HepG2 (cell line): ENCODE measurements around the gene FANCG. TPM values are rescaled to one million over a fixed set of nuclear protein-coding genes. Genes with fewer than 3 reads are reported as not detected.

ENCODE experiments used
- CHCHD3 ChIP-seq: sonication (generic); formaldehyde crosslinking; IDR thresholded peaks from 2 replicates; pipeline ENCODE4 v1.8.0; 2022; ENCODE audit warnings: mild to moderate bottlenecking, missing genetic modification reagents, moderate library complexity
- FOXP1 ChIP-seq, 2 experiments: fragments of 450-650 bp in 1 of 2; IDR thresholded peaks; 2 replicates each; pipeline ENCODE4 v1.6.1; 2017 to 2018; ENCODE audit warnings: antibody characterized with exemption in 1 of 2
- NR2C2 ChIP-seq: sonication (generic); formaldehyde crosslinking; IDR thresholded peaks from 2 replicates; pipeline ENCODE4 v1.4.0; 2020; ENCODE audit warnings: missing genetic modification reagents, mild to moderate bottlenecking, moderate library complexity, borderline replicate concordance
- RBM39 ChIP-seq: fragments of 200-400 bp; formaldehyde crosslinking; IDR thresholded peaks from one replicate; pipeline ENCODE4 v1.6.1; 2018; ENCODE audit warnings: antibody characterized with exemption, mild to moderate bottlenecking, low read depth, low read length; ENCODE audit not compliant: poor library complexity, severe bottlenecking
- SMAD9 ChIP-seq: sonication (generic); formaldehyde crosslinking; IDR thresholded peaks from 2 replicates; pipeline ENCODE4 v1.5.1; 2020; ENCODE audit warnings: mild to moderate bottlenecking, missing genetic modification reagents
- SMARCC2 ChIP-seq: fragments of 450-650 bp; IDR thresholded peaks from 2 replicates; pipeline ENCODE4 v1.6.1; 2017; ENCODE audit warnings: antibody characterized with exemption, mild to moderate bottlenecking
- ZNF430 ChIP-seq: sonication (generic); formaldehyde crosslinking; IDR thresholded peaks from 2 replicates; pipeline ENCODE4 v1.9.0; 2021; ENCODE audit warnings: mild to moderate bottlenecking, missing genetic modification reagents
- ZNF547 ChIP-seq: sonication (generic); formaldehyde crosslinking; IDR thresholded peaks from 2 replicates; pipeline ENCODE4 v1.5.1; 2020; ENCODE audit warnings: mild to moderate bottlenecking, missing genetic modification reagents
- ZNF605 ChIP-seq: sonication (generic); formaldehyde crosslinking; IDR thresholded peaks from 2 replicates; pipeline ENCODE4 v1.8.0; 2022; ENCODE audit warnings: mild to moderate bottlenecking, missing genetic modification reagents
- ZNF619 ChIP-seq: sonication (generic); formaldehyde crosslinking; IDR thresholded peaks from 2 replicates; pipeline ENCODE4 v1.4.0; 2020; ENCODE audit warnings: mild to moderate bottlenecking, missing genetic modification reagents
- ZNF747 ChIP-seq: sonication (generic); formaldehyde crosslinking; IDR thresholded peaks from 2 replicates; pipeline ENCODE4 v1.8.1; 2023; ENCODE audit warnings: missing genetic modification reagents, mild to moderate bottlenecking, borderline replicate concordance
- polyA plus RNA-seq, 8 experiments: library from polyadenylated mRNA; depleted of rRNA in 3 of 8; stranded (reverse) in 7 of 8; unstranded in 1 of 8; fragments of >200 nt; fragmentation: Illumina TruSeq in 4 of 8; extraction: Trizol in 4 of 8; gene quantifications; 2 replicates each; pipeline versions ENCODE4 v1.2.1 to v1.2.3, GENCODE V29; 2011 to 2016; ENCODE audit warnings: low read depth in 4 of 8, missing spikeins in 1 of 8, mixed read lengths in 1 of 8; ENCODE audit not compliant: insufficient read depth in 1 of 8
- total RNA-seq, 5 experiments: library from RNA; depleted of rRNA; stranded (reverse); fragments of >200 nt; fragmentation: Illumina TruSeq; extraction: Trizol; gene quantifications; 2 replicates each; pipeline ENCODE4 v1.2.3, GENCODE V29; 2016; ENCODE audit warnings: low read depth in 1 of 5
- TF ChIP-seq, protein P1 (sequence below): sonication (generic); formaldehyde crosslinking; conservative IDR thresholded peaks from 2 replicates; pipeline ENCODE4 v1.8.1; 2023; ENCODE audit warnings: missing genetic modification reagents
- TF ChIP-seq, protein P2 (sequence below): IDR thresholded peaks from 2 replicates; pipeline ENCODE4 v1.6.1; 2016; ENCODE audit warnings: missing biosample characterization, missing genetic modification reagents, low read depth
- TF ChIP-seq, protein P3 (sequence below): sonication (generic); formaldehyde crosslinking; IDR thresholded peaks from 2 replicates; pipeline ENCODE4 v1.4.0; 2020; ENCODE audit warnings: missing genetic modification reagents
- TF ChIP-seq, protein P4 (sequence below): sonication (generic); formaldehyde crosslinking; IDR thresholded peaks from 2 replicates; pipeline ENCODE4 v1.5.0; 2020; ENCODE audit warnings: missing genetic modification reagents
- TF ChIP-seq, protein P5 (sequence below): IDR thresholded peaks from 2 replicates; pipeline ENCODE4 v1.6.1; 2012; ENCODE audit warnings: low read depth, low read length, improper control_type of control experiment

Gene FANCG
- total and polyA plus RNA-seq, 2 of the 13 experiments (the other 11 are each of a cell fraction or from before 2014, with no cell fraction given), result 14.4 to 45.1 TPM

DNA sequence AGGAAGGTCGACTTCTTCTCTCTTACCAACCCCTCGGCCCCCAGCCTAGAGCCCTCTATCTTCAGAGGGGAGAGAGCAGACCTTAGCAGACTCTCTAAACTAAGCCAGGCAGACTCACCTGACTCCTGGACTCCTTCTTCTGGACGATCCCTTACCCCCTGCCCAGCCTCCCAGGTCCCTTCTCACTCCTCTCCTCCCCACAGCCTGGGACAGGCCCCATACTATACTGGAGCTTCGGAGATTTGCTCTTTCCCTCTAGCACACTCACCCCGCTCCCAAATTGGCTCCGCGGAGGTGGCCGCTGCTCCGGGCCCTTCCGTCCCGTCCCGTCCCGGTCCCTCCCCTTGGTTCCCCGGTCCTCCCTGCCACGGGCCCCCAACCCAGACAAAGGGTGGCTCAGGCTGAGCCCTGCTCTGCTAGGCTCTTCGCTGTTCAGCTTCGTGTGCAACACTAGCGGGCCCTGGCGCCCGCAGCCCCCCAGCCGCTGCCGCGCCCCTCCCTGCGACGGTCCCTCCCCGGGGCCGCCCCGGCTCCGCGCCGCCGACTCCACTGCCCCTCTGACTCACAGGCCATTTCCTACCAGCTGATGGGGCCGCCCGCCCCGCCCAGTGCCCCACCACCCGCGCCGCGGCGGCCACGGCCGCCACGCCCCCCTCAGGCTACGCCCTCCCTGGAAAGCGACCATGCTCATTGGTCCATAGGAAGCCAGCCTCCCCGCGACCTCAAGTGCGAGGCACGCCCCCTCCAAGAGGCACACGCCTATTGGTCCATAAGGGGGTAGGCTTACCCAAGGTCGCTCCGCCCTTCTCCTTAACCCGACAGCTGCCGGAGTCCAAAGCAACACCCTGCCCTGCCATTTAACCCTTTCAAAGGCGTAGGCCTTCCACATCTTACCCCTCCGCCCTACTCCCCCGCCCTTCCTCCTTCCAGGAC is 31.5 kb upstream of the FANCG start (continued):
- TF ChIP-seq NR2C2 (CRISPR knock-in tag), result peak; percentile 63
- TF ChIP-seq, protein P1, sequence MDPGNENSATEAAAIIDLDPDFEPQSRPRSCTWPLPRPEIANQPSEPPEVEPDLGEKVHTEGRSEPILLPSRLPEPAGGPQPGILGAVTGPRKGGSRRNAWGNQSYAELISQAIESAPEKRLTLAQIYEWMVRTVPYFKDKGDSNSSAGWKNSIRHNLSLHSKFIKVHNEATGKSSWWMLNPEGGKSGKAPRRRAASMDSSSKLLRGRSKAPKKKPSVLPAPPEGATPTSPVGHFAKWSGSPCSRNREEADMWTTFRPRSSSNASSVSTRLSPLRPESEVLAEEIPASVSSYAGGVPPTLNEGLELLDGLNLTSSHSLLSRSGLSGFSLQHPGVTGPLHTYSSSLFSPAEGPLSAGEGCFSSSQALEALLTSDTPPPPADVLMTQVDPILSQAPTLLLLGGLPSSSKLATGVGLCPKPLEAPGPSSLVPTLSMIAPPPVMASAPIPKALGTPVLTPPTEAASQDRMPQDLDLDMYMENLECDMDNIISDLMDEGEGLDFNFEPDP (CRISPR knock-in tag), result no peak
- no peak for TF ChIP-seq ZNF619 (CRISPR knock-in tag)
- no peak for TF ChIP-seq SMAD9 (CRISPR knock-in tag)
- TF ChIP-seq, protein P2, sequence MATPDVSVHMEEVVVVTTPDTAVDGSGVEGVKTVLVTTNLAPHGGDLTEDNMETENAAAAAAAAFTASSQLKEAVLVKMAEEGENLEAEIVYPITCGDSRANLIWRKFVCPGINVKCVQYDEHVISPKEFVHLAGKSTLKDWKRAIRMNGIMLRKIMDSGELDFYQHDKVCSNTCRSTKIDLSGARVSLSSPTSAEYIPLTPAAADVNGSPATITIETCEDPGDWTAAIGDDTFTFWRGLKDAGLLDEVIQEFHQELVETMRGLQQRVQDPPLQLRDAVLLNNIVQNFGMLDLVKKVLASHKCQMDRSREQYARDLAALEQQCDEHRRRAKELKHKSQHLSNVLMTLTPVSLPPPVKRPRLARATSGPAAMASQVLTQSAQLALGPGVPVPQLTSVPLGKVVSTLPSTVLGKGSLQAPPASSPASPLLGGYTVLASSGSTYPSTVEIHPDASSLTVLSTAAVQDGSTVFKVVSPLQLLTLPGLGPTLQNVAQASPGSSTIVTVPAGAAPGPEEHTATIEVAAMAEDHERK (CRISPR knock-in tag), result no peak
- TF ChIP-seq SMARCC2, result no peak
- TF ChIP-seq, protein P3, sequence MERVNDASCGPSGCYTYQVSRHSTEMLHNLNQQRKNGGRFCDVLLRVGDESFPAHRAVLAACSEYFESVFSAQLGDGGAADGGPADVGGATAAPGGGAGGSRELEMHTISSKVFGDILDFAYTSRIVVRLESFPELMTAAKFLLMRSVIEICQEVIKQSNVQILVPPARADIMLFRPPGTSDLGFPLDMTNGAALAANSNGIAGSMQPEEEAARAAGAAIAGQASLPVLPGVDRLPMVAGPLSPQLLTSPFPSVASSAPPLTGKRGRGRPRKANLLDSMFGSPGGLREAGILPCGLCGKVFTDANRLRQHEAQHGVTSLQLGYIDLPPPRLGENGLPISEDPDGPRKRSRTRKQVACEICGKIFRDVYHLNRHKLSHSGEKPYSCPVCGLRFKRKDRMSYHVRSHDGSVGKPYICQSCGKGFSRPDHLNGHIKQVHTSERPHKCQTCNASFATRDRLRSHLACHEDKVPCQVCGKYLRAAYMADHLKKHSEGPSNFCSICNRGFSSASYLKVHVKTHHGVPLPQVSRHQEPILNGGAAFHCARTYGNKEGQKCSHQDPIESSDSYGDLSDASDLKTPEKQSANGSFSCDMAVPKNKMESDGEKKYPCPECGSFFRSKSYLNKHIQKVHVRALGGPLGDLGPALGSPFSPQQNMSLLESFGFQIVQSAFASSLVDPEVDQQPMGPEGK (CRISPR knock-in tag), result peak; percentile 86
- no peak for TF ChIP-seq RBM39
- TF ChIP-seq FOXP1 (IDR thresholded peaks at IDR 0.05), result no peak
- no peak for TF ChIP-seq FOXP1 (CRISPR knock-in tag; IDR thresholded peaks at IDR 0.05)
- TF ChIP-seq ZNF747 (CRISPR knock-in tag), result no peak
- TF ChIP-seq, protein P4, sequence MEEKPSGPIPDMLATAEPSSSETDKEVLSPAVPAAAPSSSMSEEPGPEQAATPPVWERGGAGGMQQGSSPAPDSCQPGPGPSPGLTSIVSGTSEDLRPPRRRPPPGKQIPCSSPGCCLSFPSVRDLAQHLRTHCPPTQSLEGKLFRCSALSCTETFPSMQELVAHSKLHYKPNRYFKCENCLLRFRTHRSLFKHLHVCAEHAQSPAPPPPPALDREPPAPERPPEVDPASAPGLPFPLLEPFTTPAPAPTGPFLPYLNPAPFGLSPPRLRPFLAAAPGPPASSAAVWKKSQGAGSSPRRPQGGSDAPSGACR (CRISPR knock-in tag), result no peak
- TF ChIP-seq, protein P5, sequence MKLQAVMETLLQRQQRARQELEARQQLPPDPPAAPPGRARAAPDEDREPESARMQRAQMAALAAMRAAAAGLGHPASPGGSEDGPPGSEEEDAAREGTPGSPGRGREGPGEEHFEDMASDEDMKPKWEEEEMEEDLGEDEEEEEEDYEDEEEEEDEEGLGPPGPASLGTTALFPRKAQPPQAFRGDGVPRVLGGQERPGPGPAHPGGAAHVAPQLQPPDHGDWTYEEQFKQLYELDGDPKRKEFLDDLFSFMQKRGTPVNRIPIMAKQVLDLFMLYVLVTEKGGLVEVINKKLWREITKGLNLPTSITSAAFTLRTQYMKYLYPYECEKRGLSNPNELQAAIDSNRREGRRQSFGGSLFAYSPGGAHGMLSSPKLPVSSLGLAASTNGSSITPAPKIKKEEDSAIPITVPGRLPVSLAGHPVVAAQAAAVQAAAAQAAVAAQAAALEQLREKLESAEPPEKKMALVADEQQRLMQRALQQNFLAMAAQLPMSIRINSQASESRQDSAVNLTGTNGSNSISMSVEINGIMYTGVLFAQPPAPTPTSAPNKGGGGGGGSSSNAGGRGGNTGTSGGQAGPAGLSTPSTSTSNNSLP, result no peak
- no peak for TF ChIP-seq ZNF547
- no peak for TF ChIP-seq ZNF605 (CRISPR knock-in tag)
- TF ChIP-seq ZNF430 (CRISPR knock-in tag), result no peak
- no peak for TF ChIP-seq CHCHD3 (CRISPR knock-in tag)
